IMR-90 (cell line): ENCODE measurements around the gene TTC28. TPM values are rescaled to one million over a fixed set of nuclear protein-coding genes. Genes with fewer than 3 reads are reported as not detected.

ENCODE experiments used
- ATAC-seq: fragments of 200-7000 bp; cut with Tn5 transposase; 2 replicates; pipeline ENCODE4 v1.9.1; 2020; ENCODE audit warnings: low read depth, mild to moderate bottlenecking, moderate library complexity
- BruUV-seq: library from RNA; stranded (reverse); fragments of 400-500 nt; replicated peaks from 2 replicates; lab custom pipeline; 2021; lab: Mats Ljungman, UMichigan
- CTCF ChIA-PET: fragments of 300-600 bp; formaldehyde crosslinking; extraction: SDS; loops from one replicate; lab custom pipeline; 2021; ENCODE audit warnings: antibody characterized with exemption; lab: Yijun Ruan, JAX
- POLR2A ChIA-PET: fragments of 300-600 bp; sonication (Branson Sonifier 250); formaldehyde crosslinking; loops from one replicate; lab custom pipeline; 2022; ENCODE audit warnings: antibody characterized with exemption; ENCODE audit not compliant: unreplicated experiment; lab: Charles Lee
- DNase-seq: peaks from one replicate; pipeline ENCODE4 v3.0.0; 2013
- H2AFZ ChIP-seq: replicated peaks from 2 replicates; pipeline ENCODE3; 2013; ENCODE audit warnings: low read length, mild to moderate bottlenecking; ENCODE audit not compliant: poor library complexity
- H2AK5ac ChIP-seq: 2 replicates; pipeline ENCODE4 v1.6.1; 2013; ENCODE audit warnings: low read depth, low read length, inconsistent platforms
- H2AK9ac ChIP-seq: replicated peaks from 2 replicates; pipeline ENCODE3; 2013; ENCODE audit warnings: mild to moderate bottlenecking, low read depth, low read length, moderate library complexity; ENCODE audit not compliant: poor library complexity
- H2BK120ac ChIP-seq: 2 replicates; pipeline ENCODE4 v1.6.1; 2013; ENCODE audit warnings: low read depth, low read length, inconsistent platforms
- H2BK15ac ChIP-seq: 3 replicates; pipeline ENCODE4 v1.6.1; 2013; ENCODE audit warnings: low read depth, low read length, inconsistent platforms
- H2BK20ac ChIP-seq: 2 replicates; pipeline ENCODE4 v1.6.1; 2013; ENCODE audit warnings: low read depth, mild to moderate bottlenecking, inconsistent platforms, low read length, moderate library complexity
- H2BK5ac ChIP-seq: 2 replicates; pipeline ENCODE4 v1.6.1; 2013; ENCODE audit warnings: mild to moderate bottlenecking, low read depth, low read length, inconsistent platforms; ENCODE audit not compliant: poor library complexity, severe bottlenecking
- H3K14ac ChIP-seq: replicated peaks from 2 replicates; pipeline ENCODE4 v1.6.1; 2013; ENCODE audit warnings: low read depth, low read length, inconsistent platforms
- H3K18ac ChIP-seq: 2 replicates; pipeline ENCODE4 v1.6.1; 2013; ENCODE audit warnings: low read depth, low read length, control low read depth
- H3K23ac ChIP-seq: 2 replicates; pipeline ENCODE4 v1.6.1; 2013; ENCODE audit warnings: low read depth, low read length, inconsistent platforms
- H3K27ac ChIP-seq: 2 replicates; pipeline ENCODE4 v1.5.1; 2013; ENCODE audit warnings: mild to moderate bottlenecking, control low read depth, low read length; ENCODE audit not compliant: insufficient read depth
- H3K27me3 ChIP-seq: 2 replicates; pipeline ENCODE4 v1.6.1; 2013; ENCODE audit warnings: low read length; ENCODE audit not compliant: control insufficient read depth, insufficient read depth
- H3K36me3 ChIP-seq: 2 replicates; pipeline ENCODE4 v1.6.1; 2013; ENCODE audit warnings: low read length, mixed read lengths; ENCODE audit not compliant: control insufficient read depth, insufficient read depth
- H3K4ac ChIP-seq: 2 replicates; pipeline ENCODE4 v1.6.1; 2013; ENCODE audit warnings: low read depth, low read length, inconsistent platforms
- H3K4me1 ChIP-seq: 2 replicates; pipeline ENCODE4 v1.6.1; 2013; ENCODE audit warnings: low read length, mixed read lengths; ENCODE audit not compliant: control insufficient read depth, insufficient read depth
- H3K4me2 ChIP-seq: 2 replicates; pipeline ENCODE4 v1.6.1; 2013; ENCODE audit warnings: low read depth, mild to moderate bottlenecking, control low read depth, low read length, moderate library complexity
- H3K4me3 ChIP-seq: 2 replicates; pipeline ENCODE4 v1.5.1; 2013; ENCODE audit warnings: low read depth, mild to moderate bottlenecking, control low read depth, low read length, moderate library complexity; ENCODE audit not compliant: insufficient read depth
- H3K56ac ChIP-seq: 2 replicates; pipeline ENCODE4 v1.6.1; 2013; ENCODE audit warnings: low read length, inconsistent platforms; ENCODE audit not compliant: insufficient read depth; ENCODE audit errors: extremely low read depth
- H3K79me1 ChIP-seq, 2 experiments: 2 replicates each; pipeline ENCODE4 v1.6.1; 2013; ENCODE audit warnings: low read length in 2 of 2, inconsistent platforms in 1 of 2, low read depth in 1 of 2
- H3K9ac ChIP-seq: 2 replicates; pipeline ENCODE4 v1.6.1; 2013; ENCODE audit warnings: low read depth, low read length, control low read depth
- H3K9me1 ChIP-seq: 2 replicates; pipeline ENCODE4 v1.6.1; 2013; ENCODE audit warnings: low read length, inconsistent platforms; ENCODE audit not compliant: insufficient read depth
- H3K9me3 ChIP-seq: 2 replicates; pipeline ENCODE4 v1.6.1; 2013; ENCODE audit warnings: low read length; ENCODE audit not compliant: control insufficient read depth, insufficient read depth
- H4K20me1 ChIP-seq: 2 replicates; pipeline ENCODE4 v1.6.1; 2013; ENCODE audit warnings: low read length, inconsistent platforms; ENCODE audit not compliant: insufficient read depth
- H4K5ac ChIP-seq: 2 replicates; pipeline ENCODE4 v1.6.1; 2013; ENCODE audit warnings: mild to moderate bottlenecking, low read depth, low read length, control low read depth
- H4K8ac ChIP-seq, 2 experiments: 2 replicates each; pipeline ENCODE4 v1.6.1; 2013; ENCODE audit warnings: low read depth in 2 of 2, low read length in 2 of 2, control low read depth in 1 of 2, inconsistent platforms in 1 of 2
- H4K91ac ChIP-seq: 2 replicates; pipeline ENCODE4 v1.6.1; 2013; ENCODE audit warnings: low read depth, low read length, inconsistent platforms; ENCODE audit not compliant: insufficient read depth
- BHLHE40 ChIP-seq: fragments of 150-350 bp; IDR thresholded peaks from 2 replicates; pipeline ENCODE4 v1.6.1; 2016; ENCODE audit warnings: mild to moderate bottlenecking, low read depth, low read length
- CEBPB ChIP-seq: IDR thresholded peaks from 2 replicates; pipeline ENCODE4 v1.6.1; 2012; ENCODE audit warnings: low read depth, low read length, improper control_type of control experiment
- CHD1 ChIP-seq: IDR thresholded peaks from 2 replicates; pipeline ENCODE4 v1.6.1; 2012; ENCODE audit warnings: low read depth, low read length, improper control_type of control experiment
- FOS ChIP-seq: fragments of 150-350 bp; IDR thresholded peaks from 2 replicates; pipeline ENCODE4 v1.6.1; 2016; ENCODE audit warnings: low read depth, low read length
- MAFK ChIP-seq: IDR thresholded peaks from 2 replicates; pipeline ENCODE4 v1.6.1; 2012; ENCODE audit warnings: low read depth, low read length, improper control_type of control experiment
- MAZ ChIP-seq: IDR thresholded peaks from 2 replicates; pipeline ENCODE4 v1.6.1; 2012; ENCODE audit warnings: low read depth, mild to moderate bottlenecking, low read length, improper control_type of control experiment, moderate library complexity, borderline replicate concordance
- MXI1 ChIP-seq: IDR thresholded peaks from 2 replicates; pipeline ENCODE4 v1.6.1; 2012; ENCODE audit warnings: low read depth, mild to moderate bottlenecking, low read length, moderate library complexity, borderline replicate concordance
- NFE2L2 ChIP-seq: fragments of 150-350 bp; IDR thresholded peaks from 2 replicates; pipeline ENCODE4 v1.6.1; 2016; ENCODE audit warnings: low read depth, mild to moderate bottlenecking, low read length
- POLR2A ChIP-seq: IDR thresholded peaks from 2 replicates; pipeline ENCODE4 v1.6.1; 2012; ENCODE audit warnings: mild to moderate bottlenecking, low read depth, low read length
- RAD21 ChIP-seq: IDR thresholded peaks from 2 replicates; pipeline ENCODE4 v1.6.1; 2012; ENCODE audit warnings: low read length, improper control_type of control experiment
- RCOR1 ChIP-seq: IDR thresholded peaks from 2 replicates; pipeline ENCODE4 v1.6.1; 2012; ENCODE audit warnings: mild to moderate bottlenecking, low read length, improper control_type of control experiment; ENCODE audit not compliant: insufficient replicate concordance
- RFX5 ChIP-seq: IDR thresholded peaks from 2 replicates; pipeline ENCODE4 v1.8.0; 2012; ENCODE audit warnings: low read depth, mild to moderate bottlenecking, low read length, moderate library complexity
- SMC3 ChIP-seq: fragments of 150-350 bp; IDR thresholded peaks from 2 replicates; pipeline ENCODE4 v1.6.1; 2016; ENCODE audit warnings: low read depth, mild to moderate bottlenecking, antibody characterized with exemption, low read length, moderate library complexity
- USF2 ChIP-seq: fragments of 150-350 bp; IDR thresholded peaks from 2 replicates; pipeline ENCODE4 v1.6.1; 2017; ENCODE audit warnings: mild to moderate bottlenecking, antibody characterized with exemption, low read length, low read depth
- WGBS, 2 experiments: methylation state at CpG; one replicate each; pipeline versions ENCODE4 v1.1.5 to v1.1.7; 2013; ENCODE audit warnings: missing lambda C conversion rate in 2 of 2; ENCODE audit not compliant: insufficient read length in 1 of 2; ENCODE audit errors: extremely low coverage in 2 of 2; 5-methylcytosine and 5-hydroxymethylcytosine counted together
- dilution Hi-C: fragments of 300-500 bp; cut with HindIII; formaldehyde crosslinking; loops from one replicate; pipeline ENCODE4 v1.14.3; 2018; ENCODE audit warnings: low sequenced_read_pairs; ENCODE audit not compliant: unreplicated experiment
- in situ Hi-C: fragments of 300-500 bp; cut with MboI; formaldehyde crosslinking; loops from 3 replicates; pipeline ENCODE4 v1.14.3; 2019; ENCODE audit warnings: low sequenced_read_pairs, inconsistent platforms, mixed read lengths
- intact Hi-C: fragments of 100-400 bp; cut with micrococcal nuclease; formaldehyde crosslinking; loops from 2 replicates; pipeline ENCODE4 v1.10.0; 2022
- polyA plus RNA-seq, 3 experiments: library from polyadenylated mRNA; depleted of rRNA; stranded (reverse); fragments of >200 nt; gene quantifications; 2 replicates each; pipeline ENCODE4 v1.2.3, GENCODE V29; 2012; ENCODE audit warnings: low replicate concordance in 1 of 3
- total RNA-seq: library from RNA; depleted of rRNA; stranded (reverse); fragments of >200 nt; gene quantifications from 2 replicates; pipeline ENCODE4 v1.2.3, GENCODE V29; 2012
- TF ChIP-seq, protein P1 (sequence below): conservative IDR thresholded peaks from 2 replicates; pipeline ENCODE4 v1.5.1; 2012; ENCODE audit warnings: mild to moderate bottlenecking, low read depth, low read length, improper control_type of control experiment

Gene TTC28
- total and polyA plus RNA-seq, 2 of the 4 experiments (the other 2 are of a cell fraction): 5.6 to 13.3 TPM

- no peak overlapping the region for H3K18ac ChIP-seq
- H3K9ac ChIP-seq: no peak overlapping the region
- no peak overlapping the region for H2AFZ ChIP-seq
- no peaks in the 10 kb centered on the region for H4K20me1 ChIP-seq
- in situ Hi-C loops (loop anchor here (10.0 to 25.0 kb wide), 2 partner anchors 587 to 1239 kb away; no protein-coding TSS in a partner anchor), intact Hi-C loops (loop anchor here (10.0 kb wide), 1 partner anchor 197 kb away; the partner anchor contains the start of gene MN1), dilution Hi-C loops (no loop called here)
- peaks cover 31% of the 10 kb centered on the region; the same call in 1 of the 2 replicates for H3K36me3 ChIP-seq
- DNase-seq: no peak
- no peak overlapping the region for H2AK9ac ChIP-seq
- peaks cover 15% of the 10 kb centered on the region for H3K4me1 ChIP-seq
- H3K14ac ChIP-seq: no peak overlapping the region
- H4K8ac ChIP-seq: no peak overlapping the region
- H3K27me3 ChIP-seq: no peaks in the 10 kb centered on the region
- no peak overlapping the region for H2BK120ac ChIP-seq
- H2BK20ac ChIP-seq: no peak overlapping the region
- 97% methylated on average over 9 of the region's 25 CpGs; no CpG with 5 or more reads in 1 of the 2 experiments for WGBS, 2 experiments
- H4K5ac ChIP-seq: no peak overlapping the region
- peaks cover 16% of the 10 kb centered on the region for H3K9me1 ChIP-seq
- H3K23ac ChIP-seq: no peak overlapping the region
- H3K4me2 ChIP-seq: no peak overlapping the region
- POLR2A ChIA-PET: no interaction called here
- no peak overlapping the region for H2AK5ac ChIP-seq
- no peak overlapping the region for H3K27ac ChIP-seq
- H3K4ac ChIP-seq: no peak overlapping the region
- no peak overlapping the region for H3K4me3 ChIP-seq
- CTCF ChIA-PET: interaction anchor here (0.6 to 0.7 kb wide), 2 partner anchors 118 to 123 kb away, joined by 4 read pairs; no protein-coding TSS in a partner anchor
- H4K91ac ChIP-seq: no peak overlapping the region
- H3K79me1 ChIP-seq: no peaks in the 10 kb centered on the region; a peak in 1 of 4 replicates
- BruUV-seq: no TSS peak
- no peaks in the 10 kb centered on the region for H3K9me3 ChIP-seq
- H3K56ac ChIP-seq: no peak overlapping the region
- H2BK5ac ChIP-seq: no peak overlapping the region
- H2BK15ac ChIP-seq: no peak overlapping the region
- no peak for ATAC-seq
- TF ChIP-seq MAZ: no peak
- TF ChIP-seq, protein P1, sequence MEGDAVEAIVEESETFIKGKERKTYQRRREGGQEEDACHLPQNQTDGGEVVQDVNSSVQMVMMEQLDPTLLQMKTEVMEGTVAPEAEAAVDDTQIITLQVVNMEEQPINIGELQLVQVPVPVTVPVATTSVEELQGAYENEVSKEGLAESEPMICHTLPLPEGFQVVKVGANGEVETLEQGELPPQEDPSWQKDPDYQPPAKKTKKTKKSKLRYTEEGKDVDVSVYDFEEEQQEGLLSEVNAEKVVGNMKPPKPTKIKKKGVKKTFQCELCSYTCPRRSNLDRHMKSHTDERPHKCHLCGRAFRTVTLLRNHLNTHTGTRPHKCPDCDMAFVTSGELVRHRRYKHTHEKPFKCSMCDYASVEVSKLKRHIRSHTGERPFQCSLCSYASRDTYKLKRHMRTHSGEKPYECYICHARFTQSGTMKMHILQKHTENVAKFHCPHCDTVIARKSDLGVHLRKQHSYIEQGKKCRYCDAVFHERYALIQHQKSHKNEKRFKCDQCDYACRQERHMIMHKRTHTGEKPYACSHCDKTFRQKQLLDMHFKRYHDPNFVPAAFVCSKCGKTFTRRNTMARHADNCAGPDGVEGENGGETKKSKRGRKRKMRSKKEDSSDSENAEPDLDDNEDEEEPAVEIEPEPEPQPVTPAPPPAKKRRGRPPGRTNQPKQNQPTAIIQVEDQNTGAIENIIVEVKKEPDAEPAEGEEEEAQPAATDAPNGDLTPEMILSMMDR: no peak
- TF ChIP-seq MXI1: no peak
- TF ChIP-seq RFX5: no peak
- TF ChIP-seq USF2: no peak
- no peak for TF ChIP-seq FOS
- TF ChIP-seq NFE2L2: no peak
- TF ChIP-seq POLR2A: no peak
- TF ChIP-seq CHD1: no peak
- no peak for TF ChIP-seq MAFK
- TF ChIP-seq RAD21: no peak
- TF ChIP-seq SMC3: no peak
- no peak for TF ChIP-seq BHLHE40
- no peak for TF ChIP-seq CEBPB
- TF ChIP-seq RCOR1: no peak
Measured at GRCh38 chr22:28001171-28001835, 678.3 kb downstream of the TTC28 start.
